Lung (tissue), 12 donors: Measurements from ENCODE around the gene FAM131C. TPM values are rescaled to one million over a fixed set of nuclear protein-coding genes. Genes with fewer than 3 reads are reported as not detected.

Source experiments
- ATAC-seq: fragments of 200-7000 bp; cut with Tn5 transposase; one replicate; pipeline ENCODE4 v1.9.1; 2020; ENCODE audit warnings: moderate number of reproducible peaks; ENCODE audit not compliant: insufficient read depth, low FRiP score
- DNase-seq, 3 donors: peaks; one replicate each; pipeline ENCODE4 v3.0.0-alpha.2; 2013 to 2017
- H3K27ac ChIP-seq, 2 donors: one replicate each; pipeline ENCODE4 v1.5.1; 2013; ENCODE audit warnings: mild to moderate bottlenecking in 2 of 2, moderate library complexity in 2 of 2, control low read depth in 1 of 2, inconsistent platforms in 1 of 2, low read depth in 1 of 2, low read length in 1 of 2
- H3K27me3 ChIP-seq, 3 donors: one replicate each; pipeline ENCODE4 v1.5.1; 2013; ENCODE audit warnings: low read length in 2 of 3; ENCODE audit not compliant: control insufficient read depth in 3 of 3, insufficient read depth in 3 of 3
- H3K36me3 ChIP-seq, 4 donors: one replicate each; pipeline ENCODE4 v1.5.1; 2013; ENCODE audit warnings: low read length in 4 of 4, mild to moderate bottlenecking in 1 of 4, moderate library complexity in 1 of 4; ENCODE audit not compliant: control insufficient read depth in 4 of 4, insufficient read depth in 4 of 4
- H3K4me1 ChIP-seq, 5 donors: one replicate each; pipeline ENCODE4 v1.5.1; 2013; ENCODE audit warnings: low read length in 5 of 5, mild to moderate bottlenecking in 2 of 5, moderate library complexity in 1 of 5; ENCODE audit not compliant: control insufficient read depth in 5 of 5, insufficient read depth in 5 of 5
- H3K4me3 ChIP-seq: one replicate; pipeline ENCODE4 v1.5.1; 2013; ENCODE audit warnings: mild to moderate bottlenecking, control low read depth, moderate library complexity
- H3K9ac ChIP-seq, 2 donors: one replicate each; pipeline ENCODE4 v1.5.1; 2013; ENCODE audit warnings: low read length in 2 of 2, control low read depth in 1 of 2; ENCODE audit not compliant: insufficient read depth in 1 of 2
- H3K9me3 ChIP-seq, 4 donors: one replicate each; pipeline ENCODE4 v1.5.1; 2013; ENCODE audit warnings: low read length in 3 of 4, mild to moderate bottlenecking in 1 of 4, moderate library complexity in 1 of 4; ENCODE audit not compliant: control insufficient read depth in 4 of 4, insufficient read depth in 3 of 4
- WGBS, 2 donors: extraction: QIAGEN DNeasy Blood & Tissue Kit; methylation state at CpG; one replicate each; pipeline ENCODE4 v1.1.7; 2013; 5-methylcytosine and 5-hydroxymethylcytosine counted together
- polyA plus RNA-seq, 2 donors: library from polyadenylated mRNA; stranded (reverse); fragments of 200-250 nt; gene quantifications; one replicate each; pipeline ENCODE4 v1.2.1, GENCODE V29; 2013
- total RNA-seq, 2 donors: library from RNA; depleted of rRNA in 1 of 2; stranded (reverse); fragments of >200 nt in 1 of 2; gene quantifications; one replicate each; pipeline ENCODE4 v1.2.1, GENCODE V29; 2014 to 2021
- TF ChIP-seq, protein P1 (sequence below): IDR thresholded peaks from 2 replicates; pipeline ENCODE4 v1.5.1; 2012; ENCODE audit warnings: mild to moderate bottlenecking; ENCODE audit errors: control extremely low read depth, extremely low read depth
- donor health status: control.
- donor health status: control.
- donor health status: Bipolar disorder and iron deficiency.
- donor health status: healthy.
- donor health status: DM: yes; HTN: yes; CAD: no.

FAM131C gene
- total and polyA plus RNA-seq, 4 donors: not detected

GRCh38 chr1:16090076-16090826, 16.8 kb upstream of the FAM131C start:
- H3K9ac ChIP-seq: no peak overlapping the region
- DNase-seq: no peak
- H3K4me1 ChIP-seq: peaks cover 0 to 7% (median 0%) of the 10 kb centered on the region in 5 donors
- no peak overlapping the region for H3K4me3 ChIP-seq
- H3K27ac ChIP-seq: no peak overlapping the region
- no peak for ATAC-seq
- TF ChIP-seq, protein P1, sequence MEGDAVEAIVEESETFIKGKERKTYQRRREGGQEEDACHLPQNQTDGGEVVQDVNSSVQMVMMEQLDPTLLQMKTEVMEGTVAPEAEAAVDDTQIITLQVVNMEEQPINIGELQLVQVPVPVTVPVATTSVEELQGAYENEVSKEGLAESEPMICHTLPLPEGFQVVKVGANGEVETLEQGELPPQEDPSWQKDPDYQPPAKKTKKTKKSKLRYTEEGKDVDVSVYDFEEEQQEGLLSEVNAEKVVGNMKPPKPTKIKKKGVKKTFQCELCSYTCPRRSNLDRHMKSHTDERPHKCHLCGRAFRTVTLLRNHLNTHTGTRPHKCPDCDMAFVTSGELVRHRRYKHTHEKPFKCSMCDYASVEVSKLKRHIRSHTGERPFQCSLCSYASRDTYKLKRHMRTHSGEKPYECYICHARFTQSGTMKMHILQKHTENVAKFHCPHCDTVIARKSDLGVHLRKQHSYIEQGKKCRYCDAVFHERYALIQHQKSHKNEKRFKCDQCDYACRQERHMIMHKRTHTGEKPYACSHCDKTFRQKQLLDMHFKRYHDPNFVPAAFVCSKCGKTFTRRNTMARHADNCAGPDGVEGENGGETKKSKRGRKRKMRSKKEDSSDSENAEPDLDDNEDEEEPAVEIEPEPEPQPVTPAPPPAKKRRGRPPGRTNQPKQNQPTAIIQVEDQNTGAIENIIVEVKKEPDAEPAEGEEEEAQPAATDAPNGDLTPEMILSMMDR: no peak
- H3K9me3 ChIP-seq: no peaks in the 10 kb centered on the region
- 84 to 88% methylated on average over 5 of the region's 5 CpGs for WGBS, 2 donors
- no peaks in the 10 kb centered on the region for H3K27me3 ChIP-seq
- H3K36me3 ChIP-seq: no peaks in the 10 kb centered on the region

DNA sequence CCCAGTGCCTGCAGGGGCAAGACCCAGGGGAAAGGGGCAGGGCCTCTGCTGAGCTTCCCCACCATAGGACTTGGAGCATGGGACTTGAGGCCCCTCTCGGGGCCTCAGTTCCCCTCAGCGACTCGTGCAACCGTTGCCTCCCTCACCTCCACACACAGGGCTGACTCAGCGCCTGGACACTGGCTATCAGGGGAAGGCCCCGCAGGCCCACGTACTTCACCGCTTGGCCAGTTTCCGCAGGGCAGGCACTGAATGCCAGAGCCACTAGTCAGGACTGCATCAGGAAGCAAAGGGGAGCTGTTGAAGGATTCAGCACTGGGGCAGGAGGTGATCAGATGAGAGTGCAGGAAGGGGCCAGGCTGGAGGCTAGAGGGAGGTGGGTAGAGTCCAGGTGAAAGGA, 15.5 kb upstream of the FAM131C start:
- no peak for ATAC-seq
- 81 to 88% methylated on average over 9 of the region's 9 CpGs for WGBS, 2 donors
- no peak overlapping the region for H3K9ac ChIP-seq

DNA sequence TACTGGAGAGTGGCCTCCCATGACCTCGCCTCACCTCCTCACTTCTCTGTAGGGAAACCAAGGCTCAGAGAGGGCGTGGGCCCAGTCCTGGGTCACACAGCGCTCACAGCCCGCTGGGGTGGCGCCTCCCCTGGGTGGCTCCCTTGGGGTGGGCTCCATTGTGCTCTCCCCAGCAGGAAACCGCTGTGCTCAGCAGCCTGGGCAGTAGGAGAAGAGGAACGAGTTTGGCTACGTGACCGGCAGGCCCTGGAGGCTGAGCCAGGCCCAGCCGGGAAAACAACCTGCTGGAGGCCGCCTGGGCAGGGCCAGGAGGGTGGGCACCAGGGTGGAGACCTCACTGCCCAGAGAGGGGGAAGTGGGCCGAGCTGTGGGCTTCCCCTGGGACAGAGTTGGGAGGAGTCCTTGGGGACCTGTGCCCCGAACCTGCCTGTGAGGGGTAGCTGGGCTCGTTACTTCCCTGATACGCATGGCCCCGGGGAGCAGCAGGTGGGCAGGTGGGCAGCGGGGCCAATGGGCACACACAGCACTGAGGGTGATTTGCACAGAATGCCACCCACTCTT, 15.0 kb upstream of the FAM131C start:
- ATAC-seq (no peak), DNase-seq (no peak)
- Histone ChIP-seq H3K36me3 (no peaks in the 10 kb centered on the region), H3K4me1 (peaks cover 0 to 7% (median 0%) of the 10 kb centered on the region in 5 donors), H3K9me3 (no peaks in the 10 kb centered on the region), H3K27ac (no peak overlapping the region), H3K4me3 (no peak overlapping the region), H3K27me3 (no peaks in the 10 kb centered on the region), H3K9ac (no peak overlapping the region)
- TF ChIP-seq, protein P1: no peak
- 76 to 78% methylated on average over 17 of the region's 17 CpGs for WGBS, 2 donors

More for the DNA sequence above, 15.5 kb upstream of the FAM131C start:
- no peak overlapping the region for H3K4me3 ChIP-seq
- no peaks in the 10 kb centered on the region for H3K36me3 ChIP-seq
- H3K27ac ChIP-seq: no peak overlapping the region
- H3K9me3 ChIP-seq: no peaks in the 10 kb centered on the region
- TF ChIP-seq, protein P1: no peak
- no peak for DNase-seq
- H3K4me1 ChIP-seq: peaks cover 0 to 7% (median 0%) of the 10 kb centered on the region in 5 donors
- no peaks in the 10 kb centered on the region for H3K27me3 ChIP-seq
